ENCODE measurements around the gene STRA6. TPM values are rescaled to one million over a fixed set of nuclear protein-coding genes. Genes with fewer than 3 reads are reported as not detected.

Gene STRA6
- total RNA-seq, 1 experiment from 2014 or later = 0.54 TPM

DNA sequence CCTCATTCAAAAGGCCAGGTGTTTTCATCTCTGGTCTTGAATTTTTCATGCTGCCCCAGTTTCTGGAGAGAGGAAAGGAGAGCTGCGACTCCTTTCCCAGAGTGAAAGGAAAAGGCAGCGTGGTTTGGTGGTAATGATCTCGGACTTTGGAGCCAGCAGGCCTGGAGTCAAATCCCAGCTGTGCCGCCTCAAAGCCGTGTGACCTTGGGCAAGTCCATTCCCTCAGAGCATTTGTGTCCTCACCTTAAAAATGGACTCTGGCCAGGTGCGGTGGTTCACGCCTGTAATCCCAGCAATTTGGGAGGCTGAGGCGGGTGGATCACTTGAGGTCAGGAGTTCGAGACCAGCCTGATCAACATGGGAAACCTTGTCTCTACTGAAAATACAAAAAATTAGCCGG, 28.9 kb upstream of the STRA6 start:
- H4K20me1 ChIP-seq (ENCODE audit: insufficient read depth) = no peaks in the 10 kb centered on the region
- ChIA-PET POLR2A (no interaction called here), RAD21 (ENCODE audit: low non-redundant PET in 1 of 2, low total read pairs in 2 of 2, uncharacterized antibody in 2 of 2, unreplicated experiment in 2 of 2) (no interaction called here), CTCF (no interaction called here)
- no peak overlapping the region for H2AFZ ChIP-seq (ENCODE audit: low read depth, low read length, poor library complexity, severe bottlenecking)
- H3K4me2 ChIP-seq (ENCODE audit: low read length) = no peak overlapping the region
- TF ChIP-seq JUND (IDR thresholded peaks at IDR 0.05) (no peak), RAD21 (IDR thresholded peaks at IDR 0.05; ENCODE audit: low read depth) (no peak), POLR2AphosphoS5 (IDR thresholded peaks at IDR 0.05; ENCODE audit: low read depth, low read length) (no peak), SIN3A (IDR thresholded peaks at IDR 0.05; ENCODE audit: low read depth) (no peak), POLR2A (IDR thresholded peaks at IDR 0.05; ENCODE audit: borderline replicate concordance, extremely low read depth, insufficient read depth, insufficient read length) (no peak), FOSL1 (IDR thresholded peaks at IDR 0.05; ENCODE audit: low read depth) (no peak)
- H3K9me2 ChIP-seq (ENCODE audit: insufficient read depth) = no peaks in the 10 kb centered on the region
- ATAC-seq = no peak
- no peak for DNase-seq (ENCODE audit: low read depth, low spot score)
- BruUV-seq (replicated peaks) = no TSS peak
- H3K27ac ChIP-seq (ENCODE audit: low read depth, low read length) = no peak overlapping the region
- no peaks in the 10 kb centered on the region for H3K9me3 ChIP-seq (ENCODE audit: control insufficient read depth in 1 of 2, insufficient read depth in 1 of 2, low read depth in 1 of 2, low read length in 2 of 2)
- H3K79me2 ChIP-seq (ENCODE audit: insufficient read depth, low read length) = no peaks in the 10 kb centered on the region
- no peak overlapping the region for H3K9ac ChIP-seq (ENCODE audit: low read length)
- intact Hi-C loops (cut with micrococcal nuclease) = no loop called here
- no peak overlapping the region for H3K4me3 ChIP-seq (replicated peaks in 1 of 2; ENCODE audit: low read depth in 1 of 2, low read length in 2 of 2)
- H3K27me3 ChIP-seq (ENCODE audit: insufficient read depth, low read length) = no peaks in the 10 kb centered on the region; the same call in 1 of the 2 replicates
- no peaks in the 10 kb centered on the region for H3K36me3 ChIP-seq (ENCODE audit: control insufficient read depth in 1 of 2, insufficient read depth in 2 of 2, low read length in 2 of 2)
- peaks cover 3% of the 10 kb centered on the region in 2 experiments; a peak in 2 of 4 replicates for H3K4me1 ChIP-seq (ENCODE audit: control insufficient read depth in 1 of 2, insufficient read depth in 2 of 2, low read length in 2 of 2)

DNA sequence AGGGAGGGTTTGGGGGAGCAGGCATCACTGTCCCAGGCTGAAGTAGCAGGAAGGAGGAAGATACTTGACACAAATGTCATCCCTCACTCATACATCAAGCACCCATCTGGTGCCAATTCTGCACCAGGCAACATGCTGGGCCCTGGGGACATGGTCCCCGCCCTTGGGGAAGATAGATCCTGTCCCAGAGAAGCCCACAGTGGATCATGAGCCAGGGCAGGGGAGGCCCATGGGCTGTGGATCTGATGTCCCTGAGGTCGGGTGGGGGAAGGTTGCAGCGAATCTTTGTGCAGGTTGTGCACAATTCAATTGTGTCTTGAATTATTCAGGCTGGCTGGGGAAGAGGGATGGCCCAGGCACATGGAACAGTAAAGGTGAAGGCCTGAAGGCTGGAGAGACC, 27.1 kb upstream of the STRA6 start:
- Histone ChIP-seq H2AFZ (ENCODE audit: low read depth, low read length, poor library complexity, severe bottlenecking) (no peak overlapping the region), H3K79me2 (ENCODE audit: insufficient read depth, low read length) (no peaks in the 10 kb centered on the region), H3K27ac (ENCODE audit: low read depth, low read length) (no peak overlapping the region), H3K4me3 (replicated peaks in 1 of 2; ENCODE audit: low read depth in 1 of 2, low read length in 2 of 2) (no peak overlapping the region), H3K4me1 (ENCODE audit: control insufficient read depth in 1 of 2, insufficient read depth in 2 of 2, low read length in 2 of 2) (peaks cover 2 to 3% of the 10 kb centered on the region in 2 experiments; a peak in 2 of 4 replicates), H3K9me3 (ENCODE audit: control insufficient read depth in 1 of 2, insufficient read depth in 1 of 2, low read depth in 1 of 2, low read length in 2 of 2) (no peaks in the 10 kb centered on the region), H3K36me3 (ENCODE audit: control insufficient read depth in 1 of 2, insufficient read depth in 2 of 2, low read length in 2 of 2) (no peaks in the 10 kb centered on the region), H3K4me2 (ENCODE audit: low read length) (no peak overlapping the region), H3K9ac (ENCODE audit: low read length) (no peak overlapping the region), H3K27me3 (ENCODE audit: insufficient read depth, low read length) (no peaks in the 10 kb centered on the region; the same call in 1 of the 2 replicates), H3K9me2 (ENCODE audit: insufficient read depth) (no peaks in the 10 kb centered on the region), H4K20me1 (ENCODE audit: insufficient read depth) (no peaks in the 10 kb centered on the region)
- ChIA-PET CTCF (no interaction called here), RAD21 (ENCODE audit: low non-redundant PET in 1 of 2, low total read pairs in 2 of 2, uncharacterized antibody in 2 of 2, unreplicated experiment in 2 of 2) (no interaction called here), POLR2A (no interaction called here)
- no peak for TF ChIP-seq POLR2AphosphoS5 (IDR thresholded peaks at IDR 0.05; ENCODE audit: low read depth, low read length)
- no TSS peak for BruUV-seq (replicated peaks)
- DNase-seq (ENCODE audit: low read depth, low spot score) (no peak), ATAC-seq (no peak)
- intact Hi-C loops (cut with micrococcal nuclease) = no loop called here

All from HCT116 (cell line).